ENCODE measurements around the gene OBSL1.

- no peak for TF ChIP-seq POLR2A (IDR thresholded peaks at IDR 0.05)
- no peak for TF ChIP-seq CTCF (IDR thresholded peaks at IDR 0.05)
- TF ChIP-seq POLR2AphosphoS5 (IDR thresholded peaks at IDR 0.05): no peak
These were observed 41.4 kb upstream of the OBSL1 start for GRCh38 chr2:219612577-219613286.
